H9 (cell line): Measurements from ENCODE around the gene IFNL1. TPM values are rescaled to one million over a fixed set of nuclear protein-coding genes. Genes with fewer than 3 reads are reported as not detected.

ENCODE experiments used
- DNase-seq: peaks from one replicate; pipeline ENCODE4 v3.0.0-alpha.2; 2017
- H2AFZ ChIP-seq: one replicate; pipeline ENCODE4 v1.6.1; 2013; ENCODE audit warnings: mild to moderate bottlenecking, low read length, control low read depth, moderate library complexity
- H2AK5ac ChIP-seq: 2 replicates; pipeline ENCODE4 v1.6.1; 2013; ENCODE audit warnings: low read length, control low read depth, mixed read lengths; ENCODE audit not compliant: insufficient read length
- H2BK120ac ChIP-seq: one replicate; pipeline ENCODE4 v1.6.1; 2013; ENCODE audit warnings: low read depth, mild to moderate bottlenecking, low read length, control low read depth, inconsistent platforms; ENCODE audit not compliant: poor library complexity, severe bottlenecking
- H2BK12ac ChIP-seq: 2 replicates; pipeline ENCODE4 v1.6.1; 2013; ENCODE audit warnings: low read length, control low read depth, mixed read lengths, low read depth; ENCODE audit not compliant: insufficient read length
- H2BK15ac ChIP-seq: 2 replicates; pipeline ENCODE4 v1.6.1; 2013; ENCODE audit warnings: low read depth, low read length, control low read depth
- H2BK20ac ChIP-seq: one replicate; pipeline ENCODE4 v1.6.1; 2013; ENCODE audit warnings: low read depth, mild to moderate bottlenecking, low read length, control low read depth, inconsistent platforms; ENCODE audit not compliant: poor library complexity, severe bottlenecking
- H2BK5ac ChIP-seq: 2 replicates; pipeline ENCODE4 v1.6.1; 2013; ENCODE audit warnings: low read length, control low read depth, mixed read lengths; ENCODE audit not compliant: insufficient read length
- H3K14ac ChIP-seq: 2 replicates; pipeline ENCODE4 v1.6.1; 2013; ENCODE audit warnings: low read length, control low read depth; ENCODE audit not compliant: insufficient read depth
- H3K18ac ChIP-seq: 2 replicates; pipeline ENCODE4 v1.6.1; 2013; ENCODE audit warnings: low read depth, mild to moderate bottlenecking, mixed read lengths, low read length, control low read depth; ENCODE audit not compliant: insufficient read length
- H3K23ac ChIP-seq: 2 replicates; pipeline ENCODE4 v1.6.1; 2013; ENCODE audit warnings: low read length, control low read depth, mixed read lengths, low read depth; ENCODE audit not compliant: insufficient read length
- H3K23me2 ChIP-seq: 2 replicates; pipeline ENCODE4 v1.6.1; 2013; ENCODE audit warnings: low read depth, mild to moderate bottlenecking, mixed read lengths, low read length, control low read depth; ENCODE audit not compliant: insufficient read length, poor library complexity, severe bottlenecking
- H3K27ac ChIP-seq: 2 replicates; pipeline ENCODE4 v1.5.1; 2013; ENCODE audit warnings: low read length, control low read depth, mixed read lengths, low read depth; ENCODE audit not compliant: insufficient read length
- H3K27me3 ChIP-seq: 2 replicates; pipeline ENCODE4 v1.6.1; 2013; ENCODE audit warnings: low read length, control low read depth, inconsistent platforms; ENCODE audit not compliant: insufficient read depth
- H3K4ac ChIP-seq: 2 replicates; pipeline ENCODE4 v1.6.1; 2013; ENCODE audit warnings: low read depth, mild to moderate bottlenecking, control low read depth, inconsistent platforms, low read length, moderate library complexity
- H3K4me1 ChIP-seq: 2 replicates; pipeline ENCODE4 v1.6.1; 2013; ENCODE audit warnings: low read length, control low read depth, inconsistent platforms; ENCODE audit not compliant: insufficient read depth
- H3K4me2 ChIP-seq: 2 replicates; pipeline ENCODE4 v1.6.1; 2013; ENCODE audit warnings: low read length, control low read depth, mixed read lengths; ENCODE audit not compliant: insufficient read length, insufficient read depth
- H3K56ac ChIP-seq: 2 replicates; pipeline ENCODE4 v1.6.1; 2013; ENCODE audit warnings: low read depth, mild to moderate bottlenecking, mixed read lengths, low read length, control low read depth; ENCODE audit not compliant: insufficient read length
- H3K79me1 ChIP-seq: 2 replicates; pipeline ENCODE4 v1.6.1; 2013; ENCODE audit warnings: low read depth, mild to moderate bottlenecking, moderate library complexity, low read length, control low read depth, inconsistent platforms; ENCODE audit not compliant: insufficient read depth, poor library complexity, severe bottlenecking
- H3K79me2 ChIP-seq: 2 replicates; pipeline ENCODE4 v1.6.1; 2013; ENCODE audit warnings: low read length, control low read depth, inconsistent platforms; ENCODE audit not compliant: insufficient read depth
- H3K9ac ChIP-seq: 2 replicates; pipeline ENCODE4 v1.6.1; 2013; ENCODE audit warnings: low read length, control low read depth, mixed read lengths; ENCODE audit not compliant: insufficient read length; ENCODE audit errors: extremely low read depth
- H3K9me3 ChIP-seq: one replicate; pipeline ENCODE4 v1.6.1; 2013; ENCODE audit warnings: low read depth, low read length, inconsistent platforms; ENCODE audit not compliant: control insufficient read depth
- H3T11ph ChIP-seq: one replicate; pipeline ENCODE4 v1.6.1; 2013; ENCODE audit warnings: mild to moderate bottlenecking, low read length, control low read depth, inconsistent platforms
- H4K20me1 ChIP-seq: one replicate; pipeline ENCODE4 v1.6.1; 2013; ENCODE audit not compliant: control insufficient read depth, insufficient read length, insufficient read depth
- H4K5ac ChIP-seq: 2 replicates; pipeline ENCODE4 v1.6.1; 2013; ENCODE audit warnings: low read depth, mild to moderate bottlenecking, mixed read lengths, low read length, control low read depth; ENCODE audit not compliant: insufficient read length
- H4K8ac ChIP-seq: replicated peaks from 2 replicates; pipeline ENCODE4 v1.6.1; 2013; ENCODE audit warnings: low read length, control low read depth, mixed read lengths, low read depth; ENCODE audit not compliant: insufficient read length
- H4K91ac ChIP-seq: 2 replicates; pipeline ENCODE4 v1.6.1; 2013; ENCODE audit warnings: low read depth, mild to moderate bottlenecking, moderate library complexity, mixed read lengths, low read length, control low read depth; ENCODE audit not compliant: insufficient read length
- H3K27ac Mint-ChIP-seq, 3 experiments: 2 replicates in 2 of 3; 3 replicates in 1 of 3; pipeline ENCODE4 v1.8.0; 2020 to 2021; ENCODE audit warnings: mixed read lengths in 3 of 3, mild to moderate bottlenecking in 1 of 3, moderate library complexity in 1 of 3
- H3K27me3 Mint-ChIP-seq: 2 replicates; pipeline ENCODE4 v1.8.0; 2021; ENCODE audit warnings: low read depth, mild to moderate bottlenecking, moderate library complexity, mixed read lengths
- H3K36me3 Mint-ChIP-seq, 3 experiments: 2 replicates in 2 of 3; 3 replicates in 1 of 3; pipeline ENCODE4 v1.8.0; 2020 to 2021; ENCODE audit warnings: low read depth in 3 of 3, mixed read lengths in 3 of 3; ENCODE audit not compliant: insufficient read depth in 1 of 3
- H3K4me1 Mint-ChIP-seq, 2 experiments: 2 replicates each; pipeline ENCODE4 v1.8.0; 2020; ENCODE audit warnings: mixed read lengths in 2 of 2
- H3K4me3 Mint-ChIP-seq, 2 experiments: 2 replicates in 1 of 2; 3 replicates in 1 of 2; pipeline ENCODE4 v1.8.0; 2020 to 2021; ENCODE audit warnings: mild to moderate bottlenecking in 2 of 2, mixed read lengths in 2 of 2, moderate library complexity in 1 of 2
- H3K9me3 Mint-ChIP-seq, 2 experiments: 2 replicates in 1 of 2; 3 replicates in 1 of 2; pipeline ENCODE4 v1.8.0; 2020; ENCODE audit warnings: mild to moderate bottlenecking in 2 of 2, mixed read lengths in 2 of 2, moderate library complexity in 1 of 2
- CTCF ChIP-seq: fragments of 200-600 bp; sonication (generic); conservative IDR thresholded peaks from 3 replicates; pipeline ENCODE4 v1.8.0; 2021; ENCODE audit warnings: antibody characterized with exemption, mild to moderate bottlenecking
- WGBS: extraction: QIAGEN DNeasy Blood & Tissue Kit; methylation state at CpG from one replicate; pipeline ENCODE4 v1.1.7; 2013; ENCODE audit warnings: missing lambda C conversion rate, low lambda C conversion rate, mixed read lengths; ENCODE audit not compliant: insufficient read length; ENCODE audit errors: extremely low coverage; 5-methylcytosine and 5-hydroxymethylcytosine counted together
- total RNA-seq: library from RNA; stranded (reverse); gene quantifications from 2 replicates; pipeline ENCODE4 v1.2.1, GENCODE V29; 2021

IFNL1 gene
- total RNA-seq, 1 experiment from 2014 or later: not detected

DNA sequence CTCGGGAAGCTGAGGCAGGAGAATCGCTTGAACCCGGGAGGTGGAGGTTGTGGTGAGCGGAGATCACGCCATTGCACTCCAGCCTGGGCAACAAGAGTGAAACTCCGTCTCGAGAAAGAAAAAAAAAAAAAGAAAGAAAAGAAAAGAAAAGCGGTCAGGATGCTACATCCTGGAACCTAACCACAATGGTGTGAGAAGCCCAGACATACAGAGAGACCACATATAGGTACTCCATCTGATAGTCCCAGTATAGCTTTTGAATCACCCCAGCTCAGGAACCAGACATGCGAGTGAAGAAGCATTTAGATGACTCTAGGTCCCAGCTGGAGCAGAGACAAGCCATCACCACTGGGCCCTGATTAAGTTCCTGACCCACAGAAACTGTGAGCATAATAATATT, 3.2 kb downstream of the IFNL1 start:
- no CpG with 5 or more reads among the region's 9 CpGs for WGBS
- H3K23ac ChIP-seq: no peak overlapping the region

More for the DNA sequence above, 3.2 kb downstream of the IFNL1 start:
- no peak overlapping the region for H2AFZ ChIP-seq
- no peak overlapping the region for H3K56ac ChIP-seq
- H2AK5ac ChIP-seq: no peak overlapping the region
- Mint-ChIP-seq H3K4me3 (no peak overlapping the region), H3K27me3 (peaks cover 36% of the 10 kb centered on the region), H3K4me1 (peaks cover 2 to 26% of the 10 kb centered on the region in 2 experiments), H3K27ac (no peak overlapping the region), H3K9me3 (no peaks in the 10 kb centered on the region), H3K36me3 (no peaks in the 10 kb centered on the region)
- no peaks in the 10 kb centered on the region for H3K27me3 ChIP-seq
- no peak overlapping the region for H3K27ac ChIP-seq
- H3K79me1 ChIP-seq: no peaks in the 10 kb centered on the region
- H3K18ac ChIP-seq: no peak overlapping the region
- no peak overlapping the region for H3T11ph ChIP-seq
- H4K20me1 ChIP-seq: no peaks in the 10 kb centered on the region
- DNase-seq: no peak
- no peak overlapping the region for H3K4ac ChIP-seq
- H3K4me1 ChIP-seq: no peaks in the 10 kb centered on the region
- no peak overlapping the region for H4K8ac ChIP-seq
- no peak overlapping the region for H2BK5ac ChIP-seq
- H3K9ac ChIP-seq: no peak overlapping the region
- H3K23me2 ChIP-seq: no peaks in the 10 kb centered on the region
- H4K91ac ChIP-seq: no peak overlapping the region
- H3K9me3 ChIP-seq: no peaks in the 10 kb centered on the region
- H3K14ac ChIP-seq: no peak overlapping the region
- no peak overlapping the region for H2BK20ac ChIP-seq
- H2BK120ac ChIP-seq: no peak overlapping the region
- TF ChIP-seq CTCF: no peak
- no peak overlapping the region for H2BK12ac ChIP-seq
- no peaks in the 10 kb centered on the region for H3K79me2 ChIP-seq
- no peak overlapping the region for H3K4me2 ChIP-seq
- no peak overlapping the region for H2BK15ac ChIP-seq
- H4K5ac ChIP-seq: no peak overlapping the region
